ENCODE measurements around the gene ZNF578.
"Not testable (repeated sequence)": the region's sequence is repeated elsewhere in the genome, so short reads cannot be mapped to it uniquely, and the experiment has no call there.

Gene ZNF578

GRCh38 chr19:52518646-52519045 lies 65.3 kb downstream of the ZNF578 start:
- DNase-seq: no peak

GRCh38 chr19:52519175-52519574 lies 65.8 kb downstream of the ZNF578 start:
- DNase-seq: not testable (repeated sequence)

GRCh38 chr19:52520013-52520412 lies 66.7 kb downstream of the ZNF578 start:
- no peak for DNase-seq

- no peak for DNase-seq
Observed at GRCh38 chr19:52522551-52522950, 69.2 kb downstream of the ZNF578 start.

GRCh38 chr19:52524086-52524485 lies 70.7 kb downstream of the ZNF578 start:
- DNase-seq: no peak

GRCh38 chr19:52527134-52527955 lies 74.0 kb downstream of the ZNF578 start, which contains the start of gene ZNF808:
ZNF808 (plus strand) TSS chr19:52527668; CDS start chr19:52543285, 15,617 bp downstream.
- DNase-seq: peak; percentile 97 to 99

- DNase-seq: peak in 1 of 2 experiments; percentile 20
Observed at GRCh38 chr19:52527956-52528351, 74.6 kb downstream of the ZNF578 start.

GRCh38 chr19:52532480-52532879 lies 79.1 kb downstream of the ZNF578 start:
- DNase-seq: no peak

- DNase-seq: no peak
Observed at GRCh38 chr19:52533901-52534300, 80.5 kb downstream of the ZNF578 start.

GRCh38 chr19:52535385-52535770 lies 82.0 kb downstream of the ZNF578 start:
- DNase-seq: not testable (repeated sequence)

GRCh38 chr19:52535771-52536447 lies 82.6 kb downstream of the ZNF578 start:
- DNase-seq: peak; percentile 95

- DNase-seq: peak in 1 of 2 experiments; percentile 54
Observed at GRCh38 chr19:52536448-52536800, 83.1 kb downstream of the ZNF578 start.

GRCh38 chr19:52538815-52539214 lies 85.5 kb downstream of the ZNF578 start:
- DNase-seq: not testable (repeated sequence)

GRCh38 chr19:52541176-52541575 lies 87.8 kb downstream of the ZNF578 start:
- not testable (repeated sequence) for DNase-seq

- no peak for DNase-seq
Observed at GRCh38 chr19:52541608-52542007, 88.3 kb downstream of the ZNF578 start.

- not testable (repeated sequence) for DNase-seq
Observed at GRCh38 chr19:52542541-52542940, 89.2 kb downstream of the ZNF578 start.

- DNase-seq: peak; percentile 36 to 54
Observed at GRCh38 chr19:52542984-52543664, 89.8 kb downstream of the ZNF578 start.

- DNase-seq: no peak
Observed at GRCh38 chr19:52554216-52554971, 101.0 kb downstream of the ZNF578 start.

GRCh38 chr19:52557231-52557995 lies 104.1 kb downstream of the ZNF578 start:
- DNase-seq: no peak

GRCh38 chr19:52558732-52559445 lies 105.5 kb downstream of the ZNF578 start:
- DNase-seq: not testable (repeated sequence)

GRCh38 chr19:52561611-52562010 lies 108.3 kb downstream of the ZNF578 start:
- not testable (repeated sequence) for DNase-seq
